RWPE1 (cell line): Measurements from ENCODE around the gene IQCB1.
"Not testable (repeated sequence)": the region's sequence is repeated elsewhere in the genome, so short reads cannot be mapped to it uniquely, and the experiment has no call there.

Experiments
- CTCF ChIA-PET: fragments of 350-600 bp; sonication (Branson Sonifier 250); formaldehyde crosslinking; extraction: SDS; loops from one replicate; lab custom pipeline; 2021; lab: Yijun Ruan, JAX
- POLR2A ChIA-PET: fragments of 400-600 bp; formaldehyde crosslinking; extraction: SDS; loops from one replicate; lab custom pipeline; 2020; ENCODE audit warnings: antibody characterized with exemption; ENCODE audit not compliant: low non-redundant PET; lab: Yijun Ruan, JAX
- DNase-seq: peaks from one replicate; pipeline ENCODE4 v3.0.0; 2012; ENCODE audit warnings: low spot score
- H3K27ac ChIP-seq: fragments of 450-650 bp; 2 replicates; pipeline ENCODE4 v1.5.1; 2017
- TF ChIP-seq, protein P1 (sequence below): fragments of 450-650 bp; conservative IDR thresholded peaks from 2 replicates; pipeline ENCODE4 v1.5.1; 2017; ENCODE audit warnings: low read depth, mild to moderate bottlenecking

IQCB1 gene

GRCh38 chr3:121752261-121752660 lies 82.6 kb downstream of the IQCB1 start:
- CTCF ChIA-PET: no interaction called here
- POLR2A ChIA-PET: no interaction called here
- no peak overlapping the region for H3K27ac ChIP-seq
- DNase-seq: no peak
- TF ChIP-seq, protein P1, sequence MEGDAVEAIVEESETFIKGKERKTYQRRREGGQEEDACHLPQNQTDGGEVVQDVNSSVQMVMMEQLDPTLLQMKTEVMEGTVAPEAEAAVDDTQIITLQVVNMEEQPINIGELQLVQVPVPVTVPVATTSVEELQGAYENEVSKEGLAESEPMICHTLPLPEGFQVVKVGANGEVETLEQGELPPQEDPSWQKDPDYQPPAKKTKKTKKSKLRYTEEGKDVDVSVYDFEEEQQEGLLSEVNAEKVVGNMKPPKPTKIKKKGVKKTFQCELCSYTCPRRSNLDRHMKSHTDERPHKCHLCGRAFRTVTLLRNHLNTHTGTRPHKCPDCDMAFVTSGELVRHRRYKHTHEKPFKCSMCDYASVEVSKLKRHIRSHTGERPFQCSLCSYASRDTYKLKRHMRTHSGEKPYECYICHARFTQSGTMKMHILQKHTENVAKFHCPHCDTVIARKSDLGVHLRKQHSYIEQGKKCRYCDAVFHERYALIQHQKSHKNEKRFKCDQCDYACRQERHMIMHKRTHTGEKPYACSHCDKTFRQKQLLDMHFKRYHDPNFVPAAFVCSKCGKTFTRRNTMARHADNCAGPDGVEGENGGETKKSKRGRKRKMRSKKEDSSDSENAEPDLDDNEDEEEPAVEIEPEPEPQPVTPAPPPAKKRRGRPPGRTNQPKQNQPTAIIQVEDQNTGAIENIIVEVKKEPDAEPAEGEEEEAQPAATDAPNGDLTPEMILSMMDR: no peak

GRCh38 chr3:121750087-121750415 lies 84.8 kb downstream of the IQCB1 start:
- peak overlapping the region; percentile 88 for H3K27ac ChIP-seq
- no peak for DNase-seq
- TF ChIP-seq, protein P1: no peak
- ChIA-PET CTCF (no interaction called here), POLR2A (interaction anchor here (0.5 kb wide), 1 partner anchor 216 kb away, joined by 3 read pairs; no protein-coding TSS in a partner anchor)

DNA sequence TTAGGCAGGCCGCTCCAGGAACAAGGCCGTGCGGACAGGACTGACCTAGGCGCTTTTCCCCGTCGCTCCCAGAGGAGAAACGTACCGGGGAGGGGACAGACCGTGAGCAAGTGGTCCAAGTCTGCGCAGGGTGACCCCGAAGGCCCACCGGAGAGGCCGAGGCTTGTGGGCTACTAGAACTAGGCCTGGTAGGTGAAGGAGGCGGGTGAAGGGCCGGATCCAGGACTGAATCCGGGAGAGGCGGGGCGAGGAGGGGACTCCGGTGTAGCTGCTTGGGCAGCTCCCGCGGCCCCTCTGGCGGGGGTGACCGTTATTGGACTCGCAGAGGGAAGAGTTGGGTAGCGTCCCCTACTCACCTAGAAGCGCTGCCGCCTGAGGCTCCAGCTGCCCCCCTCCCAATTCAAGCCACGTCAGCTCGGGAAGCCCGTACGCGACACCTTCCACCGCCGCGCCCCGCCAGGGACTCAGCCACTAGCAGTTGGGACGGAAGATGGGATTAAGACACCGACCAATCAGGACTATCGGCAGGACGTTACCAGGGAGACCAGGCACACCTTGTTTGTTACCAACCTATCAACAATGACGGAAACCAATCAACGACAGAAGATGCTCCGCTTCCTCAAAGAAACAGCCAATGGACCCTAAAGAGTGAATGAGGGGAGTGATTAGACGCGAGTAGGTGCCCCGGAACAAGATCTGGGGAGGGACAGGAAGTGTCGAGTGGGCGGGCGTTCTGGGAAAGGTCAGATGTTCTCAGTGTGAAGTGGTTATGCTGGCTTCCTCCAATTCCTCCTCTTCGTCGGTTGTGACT lies 85.4 kb downstream of the IQCB1 start, which contains the start of gene GOLGB1:
Gene GOLGB1, minus strand, starts transcription at position 466 of the 811 bp plus-strand sequence. CDS start 18,770 bp downstream, outside the sequence.
- peak within 1 kb of the TSS; percentile 88 for H3K27ac ChIP-seq
- CTCF ChIA-PET: no interaction called here
- POLR2A ChIA-PET: interaction anchor here (0.5 kb wide), 1 partner anchor 215 kb away, joined by 3 read pairs; no protein-coding TSS in a partner anchor
- peak; percentile 99 for DNase-seq
- TF ChIP-seq, protein P1: no peak

GRCh38 chr3:121748680-121749275 lies 86.1 kb downstream of the IQCB1 start:
- ChIA-PET CTCF (interaction anchor here (0.7 kb wide), 1 partner anchor 10 kb away, joined by 3 read pairs; no protein-coding TSS in a partner anchor), POLR2A (no interaction called here)
- H3K27ac ChIP-seq: peak overlapping the region; percentile 88
- DNase-seq: peak; percentile 14
- TF ChIP-seq, protein P1: no peak

- TF ChIP-seq, protein P1: no peak
- CTCF ChIA-PET: interaction anchor here (0.5 to 0.7 kb wide), 2 partner anchors 11 to 252 kb away, joined by 3 read pairs; no protein-coding TSS in a partner anchor
- no peak for DNase-seq
Measured at GRCh38 chr3:121747976-121748375, 86.9 kb downstream of the IQCB1 start.

DNA sequence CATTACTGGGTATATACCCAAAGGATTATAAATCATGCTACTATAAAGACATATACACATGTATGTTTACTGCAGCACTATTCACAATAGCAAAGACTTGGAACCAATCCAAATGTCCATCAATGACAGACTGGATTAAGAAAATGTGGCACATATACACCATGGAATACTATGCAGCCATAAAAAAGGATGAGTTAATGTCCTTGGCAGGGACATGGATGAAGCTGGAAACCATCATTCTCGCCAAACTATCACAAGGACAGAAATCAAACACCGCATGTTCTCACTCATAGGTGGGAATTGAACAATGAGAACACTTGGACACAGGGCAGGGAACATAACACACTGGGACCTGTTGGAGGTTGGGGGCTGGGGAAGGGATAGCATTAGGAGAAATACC lies 91.8 kb downstream of the IQCB1 start:
- CTCF ChIA-PET: interaction anchor here (0.7 kb wide), 1 partner anchor 243 kb away, joined by 3 read pairs; no protein-coding TSS in a partner anchor
- H3K27ac ChIP-seq, DNase-seq, POLR2A ChIA-PET: not testable (repeated sequence)

More at GRCh38 chr3:121747976-121748375, 86.9 kb downstream of the IQCB1 start:
- POLR2A ChIA-PET: interaction anchor here (0.8 kb wide), 1 partner anchor 48 kb away, joined by 3 read pairs; no protein-coding TSS in a partner anchor
- H3K27ac ChIP-seq: no peak overlapping the region
